Measurements from ENCODE around the gene MFSD11.

Gene MFSD11

DNA sequence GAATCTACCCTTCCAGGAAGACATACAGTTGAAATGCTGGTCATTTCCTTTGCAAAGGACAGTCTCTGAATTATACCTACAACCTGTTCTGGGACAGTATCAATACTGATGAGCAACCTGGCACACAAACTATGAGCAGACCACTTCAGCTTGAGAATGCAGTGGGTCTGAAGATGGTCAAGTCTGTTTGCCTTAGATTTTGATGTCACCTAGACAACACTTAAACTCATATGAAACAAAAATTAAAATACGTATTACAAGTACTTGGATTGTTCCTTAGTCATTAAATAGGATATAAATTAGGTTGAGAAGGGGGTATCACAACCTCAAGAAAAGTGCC is 4.3 kb upstream of the MFSD11 start:
- no peak for DNase-seq (ENCODE audit: low read depth)
- TF ChIP-seq, protein P1, sequence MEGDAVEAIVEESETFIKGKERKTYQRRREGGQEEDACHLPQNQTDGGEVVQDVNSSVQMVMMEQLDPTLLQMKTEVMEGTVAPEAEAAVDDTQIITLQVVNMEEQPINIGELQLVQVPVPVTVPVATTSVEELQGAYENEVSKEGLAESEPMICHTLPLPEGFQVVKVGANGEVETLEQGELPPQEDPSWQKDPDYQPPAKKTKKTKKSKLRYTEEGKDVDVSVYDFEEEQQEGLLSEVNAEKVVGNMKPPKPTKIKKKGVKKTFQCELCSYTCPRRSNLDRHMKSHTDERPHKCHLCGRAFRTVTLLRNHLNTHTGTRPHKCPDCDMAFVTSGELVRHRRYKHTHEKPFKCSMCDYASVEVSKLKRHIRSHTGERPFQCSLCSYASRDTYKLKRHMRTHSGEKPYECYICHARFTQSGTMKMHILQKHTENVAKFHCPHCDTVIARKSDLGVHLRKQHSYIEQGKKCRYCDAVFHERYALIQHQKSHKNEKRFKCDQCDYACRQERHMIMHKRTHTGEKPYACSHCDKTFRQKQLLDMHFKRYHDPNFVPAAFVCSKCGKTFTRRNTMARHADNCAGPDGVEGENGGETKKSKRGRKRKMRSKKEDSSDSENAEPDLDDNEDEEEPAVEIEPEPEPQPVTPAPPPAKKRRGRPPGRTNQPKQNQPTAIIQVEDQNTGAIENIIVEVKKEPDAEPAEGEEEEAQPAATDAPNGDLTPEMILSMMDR (conservative IDR thresholded peaks at IDR 0.05; ENCODE audit: low read length), result no peak
- H3K4me3 ChIP-seq (ENCODE audit: low read length), result no peak overlapping the region

DNA sequence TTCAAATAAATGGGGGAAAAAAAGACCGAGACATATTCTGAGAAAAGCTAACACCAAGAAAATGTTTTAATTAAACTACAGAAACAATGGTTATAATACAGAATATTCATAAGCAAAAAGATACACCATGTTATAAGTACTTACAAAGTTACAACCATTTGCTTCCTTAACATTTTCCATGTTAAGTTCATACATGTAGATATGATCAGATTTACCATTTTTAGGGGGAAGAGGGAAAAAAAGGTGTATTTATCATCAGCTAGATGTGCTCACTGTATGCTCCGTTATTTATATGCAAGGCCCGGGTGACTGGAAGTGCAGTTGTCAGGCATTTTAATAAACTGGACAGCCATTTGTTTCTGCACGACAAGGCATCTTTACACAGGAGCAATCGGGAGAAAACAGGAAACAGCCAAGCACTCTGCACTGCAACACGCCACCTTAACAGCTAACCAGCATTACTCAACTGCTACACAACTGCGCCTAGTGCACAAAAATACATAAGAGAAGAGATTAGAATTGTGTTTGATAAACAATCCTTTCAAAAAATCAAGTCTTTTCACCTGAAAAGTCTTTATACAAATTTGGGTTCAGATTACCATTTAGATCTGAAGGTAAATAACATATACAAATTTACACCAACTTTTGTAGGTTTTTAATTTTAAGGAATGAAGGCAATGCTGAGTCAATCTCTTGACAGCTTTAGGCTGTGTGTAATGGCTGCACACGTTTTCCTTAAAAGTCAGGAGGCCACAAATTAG is 3.7 kb upstream of the MFSD11 start:
- DNase-seq (ENCODE audit: low read depth), result no peak
- TF ChIP-seq, protein P1 (conservative IDR thresholded peaks at IDR 0.05; ENCODE audit: low read length), result no peak
- H3K4me3 ChIP-seq (ENCODE audit: low read length), result peak overlapping the region; percentile 96

DNA sequence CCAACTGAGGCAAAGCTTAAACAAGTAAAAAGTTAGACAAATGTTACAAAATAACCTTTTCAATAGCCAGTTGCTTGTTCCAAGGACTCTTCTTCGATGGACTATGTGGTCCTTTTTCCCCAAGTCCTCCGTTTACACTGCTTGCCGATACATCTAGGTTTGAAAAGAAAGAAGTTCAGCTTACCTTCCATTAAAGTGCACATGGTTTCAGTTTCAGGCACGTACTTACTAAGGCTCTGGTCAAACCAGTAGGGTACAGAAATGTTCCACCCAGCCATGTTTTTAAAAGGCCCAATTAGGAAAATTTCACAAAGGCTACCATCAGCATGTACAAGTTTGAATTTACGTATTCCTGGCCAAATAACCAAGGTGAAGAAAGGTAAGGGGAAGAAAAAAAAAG is 2.9 kb upstream of the MFSD11 start:
- peak overlapping the region; percentile 96 for H3K4me3 ChIP-seq (ENCODE audit: low read length)
- DNase-seq (ENCODE audit: low read depth), result no peak
- TF ChIP-seq, protein P1 (conservative IDR thresholded peaks at IDR 0.05; ENCODE audit: low read length), result no peak

DNA sequence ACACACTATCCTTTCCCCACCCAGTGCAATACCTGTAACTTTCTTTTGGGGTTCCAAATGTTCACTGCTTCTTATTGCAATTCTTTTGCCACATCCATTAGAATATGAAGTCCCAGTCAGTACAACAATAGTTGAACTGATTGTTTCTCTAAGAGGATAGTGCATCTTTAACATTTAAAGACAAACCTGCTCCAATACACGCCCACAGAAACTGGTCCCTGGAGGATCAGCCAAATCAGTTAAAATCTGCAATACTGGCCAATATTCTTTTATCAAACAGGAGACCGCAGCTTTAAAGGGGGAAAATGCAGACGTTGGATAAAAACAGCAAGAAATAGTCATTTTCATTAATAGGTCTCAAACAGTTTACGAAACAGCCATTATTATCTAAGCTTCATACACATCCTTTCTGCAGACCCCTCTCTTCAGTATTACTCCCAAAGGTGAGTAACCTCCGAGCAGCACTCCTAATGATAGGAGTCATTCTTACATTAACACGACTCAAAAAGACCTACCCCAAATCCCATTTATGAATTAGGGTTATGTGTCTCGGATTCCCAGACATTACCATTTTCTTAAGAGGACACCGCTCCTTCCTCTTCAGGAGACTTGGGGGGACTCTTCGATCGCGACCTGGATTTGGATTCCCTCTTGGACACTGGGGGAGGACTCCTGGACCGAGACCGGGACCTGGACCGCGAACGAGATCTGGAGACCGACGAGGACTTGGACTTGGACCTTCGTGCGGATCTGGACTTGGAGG is 2.2 kb upstream of the MFSD11 start:
- TF ChIP-seq, protein P1 (conservative IDR thresholded peaks at IDR 0.05; ENCODE audit: low read length), result no peak
- H3K4me3 ChIP-seq (ENCODE audit: low read length), result peak overlapping the region; percentile 96
- no peak for DNase-seq (ENCODE audit: low read depth)

DNA sequence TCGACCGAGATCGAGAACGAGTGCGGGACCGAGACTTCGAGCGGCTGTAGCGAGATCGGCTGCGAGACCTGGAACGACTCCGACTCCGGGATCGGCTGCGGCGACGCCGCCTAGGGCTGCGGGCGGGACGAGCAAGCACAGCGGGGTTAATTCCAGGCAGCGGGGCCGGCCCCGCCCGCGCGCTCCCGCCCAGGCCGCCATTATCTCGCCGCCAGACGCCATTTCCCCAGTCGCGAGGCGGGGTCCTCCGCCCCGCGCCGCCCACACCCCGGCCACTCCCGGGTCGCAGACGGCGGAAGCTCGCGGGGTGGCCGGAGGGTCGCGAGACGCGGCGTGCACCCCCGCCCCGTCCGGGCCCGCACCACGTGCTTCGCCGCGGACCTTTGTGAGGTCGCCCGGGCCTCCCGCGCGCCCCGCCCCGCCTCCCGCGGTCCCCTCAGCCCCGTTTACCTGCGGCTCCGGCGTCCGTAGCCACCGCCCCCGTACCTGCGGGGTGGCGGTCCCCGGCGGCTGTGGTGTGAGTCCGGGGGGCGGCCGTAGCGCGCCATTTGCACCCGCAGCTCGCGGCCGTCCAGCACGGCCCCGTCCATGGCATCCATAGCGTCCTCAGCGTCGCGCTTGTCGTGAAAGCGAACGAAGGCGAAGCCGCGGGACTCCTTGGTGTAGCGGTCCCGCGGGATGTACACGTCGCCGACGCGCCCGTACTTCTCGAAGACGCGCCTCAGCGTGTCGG is 1.4 kb upstream of the MFSD11 start:
- TF ChIP-seq, protein P1 (conservative IDR thresholded peaks at IDR 0.05; ENCODE audit: low read length), result peak; percentile 35
- peak overlapping the region; percentile 96 for H3K4me3 ChIP-seq (ENCODE audit: low read length)
- DNase-seq (ENCODE audit: low read depth), result peak; percentile 73

DNA sequence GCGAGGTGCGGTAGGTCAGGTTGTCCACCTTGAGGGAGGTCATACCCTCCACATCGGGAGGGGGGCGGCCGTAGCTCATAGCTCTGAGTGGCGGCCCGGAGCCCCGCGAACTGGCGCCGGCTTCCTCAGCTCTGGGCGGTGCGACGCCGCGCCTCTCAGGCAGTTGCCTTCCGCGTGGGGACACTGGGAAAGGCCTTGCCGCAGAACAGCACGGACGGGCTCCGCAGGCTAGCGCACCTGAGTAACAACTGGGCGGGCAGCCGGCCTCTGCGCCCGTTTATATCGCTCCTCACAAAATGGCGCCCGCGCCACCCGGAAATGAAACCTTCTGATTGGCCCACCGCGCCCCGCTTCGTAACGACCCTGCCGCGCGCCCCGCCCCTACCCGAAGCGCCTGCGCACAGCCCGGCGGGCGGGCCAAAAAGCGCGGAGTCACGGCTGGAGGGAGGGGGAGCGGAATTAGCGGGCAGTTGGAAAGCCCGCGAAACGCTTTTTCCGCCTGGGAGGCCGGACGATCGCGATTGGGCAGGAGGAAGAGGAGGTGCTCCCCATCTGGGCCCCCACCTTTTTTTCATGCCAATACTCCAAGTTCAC is 740 bp upstream of the MFSD11 start, which contains the start of gene SRSF2:
Gene SRSF2 (minus strand): TSS at position 250 of the 594 bp plus-strand sequence. CDS start 171 bp downstream, at position 79.
- peak; percentile 98 for DNase-seq (ENCODE audit: low read depth)
- TF ChIP-seq, protein P1 (conservative IDR thresholded peaks at IDR 0.05; ENCODE audit: low read length), result no peak
- peak within 1 kb of the TSS; percentile 96 for H3K4me3 ChIP-seq (ENCODE audit: low read length)
